Thoracic aorta (tissue), 2 donors: ENCODE results near the gene LRP1B. TPM values are rescaled to one million over a fixed set of nuclear protein-coding genes. Genes with fewer than 3 reads are reported as not detected.
"Not testable (repeated sequence)": the region's sequence is repeated elsewhere in the genome, so short reads cannot be mapped to it uniquely, and the experiment has no call there.

ENCODE experiments used
- ATAC-seq: fragments of 150-250 bp; one replicate; pipeline ENCODE4 v1.8.0; 2017; ENCODE audit warnings: low read depth; ENCODE audit not compliant: insufficient number of reproducible peaks, low FRiP score
- DNase-seq: peaks from one replicate; pipeline ENCODE4 v3.0.0-alpha.2; 2020; ENCODE audit warnings: low spot score
- H3K27ac ChIP-seq, 2 donors: fragments of 200-600 bp; sonication (generic); 1 replicate in 1 of 2; 2 replicates in 1 of 2; pipeline ENCODE4 v1.5.1; 2016; ENCODE audit warnings: mild to moderate bottlenecking in 2 of 2, moderate library complexity in 2 of 2
- H3K27me3 ChIP-seq: fragments of 200-600 bp; sonication (generic); replicated peaks from 2 replicates; pipeline ENCODE4 v1.6.0; 2016; ENCODE audit warnings: mild to moderate bottlenecking; ENCODE audit not compliant: insufficient read depth
- H3K36me3 ChIP-seq: fragments of 200-600 bp; sonication (generic); one replicate; pipeline ENCODE4 v1.5.1; 2016
- H3K4me1 ChIP-seq, 2 donors: fragments of 200-600 bp; sonication (generic); 1 replicate in 1 of 2; 2 replicates in 1 of 2; pipeline versions ENCODE4 v1.5.1 to v1.6.0; 2016; ENCODE audit warnings: low read depth in 2 of 2, mild to moderate bottlenecking in 1 of 2; ENCODE audit not compliant: control insufficient read depth in 1 of 2
- H3K4me3 ChIP-seq: fragments of 200-600 bp; sonication (generic); 2 replicates; pipeline ENCODE4 v1.5.1; 2016; ENCODE audit warnings: mild to moderate bottlenecking
- H3K9me3 ChIP-seq: fragments of 200-600 bp; sonication (generic); 2 replicates; pipeline ENCODE4 v1.5.1; 2016
- total RNA-seq, 2 donors: library from RNA; depleted of rRNA; stranded (reverse); fragments of >200 nt; gene quantifications; one replicate each; pipeline versions ENCODE4 v1.1.0 to v1.2.3, GENCODE V29; 2016
- TF ChIP-seq, protein P1 (sequence below): fragments of 200-600 bp; sonication (generic); IDR thresholded peaks from one replicate; pipeline ENCODE4 v1.5.1; 2019; ENCODE audit warnings: antibody characterized with exemption

LRP1B gene
- total RNA-seq, 2 donors from 2014 or later = 0.27 to 0.28 TPM

DNA sequence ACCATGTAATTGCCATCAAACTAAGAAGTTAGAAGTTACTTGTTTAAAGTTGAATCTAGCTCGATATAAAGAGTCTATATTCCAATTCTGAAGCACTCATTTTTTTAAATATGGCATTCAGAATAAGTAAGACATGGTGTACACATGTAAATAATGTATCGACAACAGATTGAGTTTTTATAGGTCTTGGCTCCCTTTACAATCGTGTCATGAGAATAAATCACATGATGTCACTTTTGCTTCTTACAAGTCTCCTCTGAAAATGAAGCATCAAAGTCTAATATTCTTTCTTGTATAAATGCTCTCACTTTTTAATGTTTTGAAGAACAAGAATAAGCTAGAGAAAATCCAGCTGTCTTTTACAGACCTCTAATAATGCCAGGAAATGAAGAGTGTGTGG, 33.1 kb downstream of the LRP1B start:
- H3K27me3 ChIP-seq = no peaks in the 10 kb centered on the region
- TF ChIP-seq, protein P1, sequence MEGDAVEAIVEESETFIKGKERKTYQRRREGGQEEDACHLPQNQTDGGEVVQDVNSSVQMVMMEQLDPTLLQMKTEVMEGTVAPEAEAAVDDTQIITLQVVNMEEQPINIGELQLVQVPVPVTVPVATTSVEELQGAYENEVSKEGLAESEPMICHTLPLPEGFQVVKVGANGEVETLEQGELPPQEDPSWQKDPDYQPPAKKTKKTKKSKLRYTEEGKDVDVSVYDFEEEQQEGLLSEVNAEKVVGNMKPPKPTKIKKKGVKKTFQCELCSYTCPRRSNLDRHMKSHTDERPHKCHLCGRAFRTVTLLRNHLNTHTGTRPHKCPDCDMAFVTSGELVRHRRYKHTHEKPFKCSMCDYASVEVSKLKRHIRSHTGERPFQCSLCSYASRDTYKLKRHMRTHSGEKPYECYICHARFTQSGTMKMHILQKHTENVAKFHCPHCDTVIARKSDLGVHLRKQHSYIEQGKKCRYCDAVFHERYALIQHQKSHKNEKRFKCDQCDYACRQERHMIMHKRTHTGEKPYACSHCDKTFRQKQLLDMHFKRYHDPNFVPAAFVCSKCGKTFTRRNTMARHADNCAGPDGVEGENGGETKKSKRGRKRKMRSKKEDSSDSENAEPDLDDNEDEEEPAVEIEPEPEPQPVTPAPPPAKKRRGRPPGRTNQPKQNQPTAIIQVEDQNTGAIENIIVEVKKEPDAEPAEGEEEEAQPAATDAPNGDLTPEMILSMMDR = no peak
- no peaks in the 10 kb centered on the region for H3K9me3 ChIP-seq
- no peaks in the 10 kb centered on the region for H3K36me3 ChIP-seq
- no peak overlapping the region for H3K27ac ChIP-seq
- H3K4me1 ChIP-seq = no peaks in the 10 kb centered on the region
- no peak for DNase-seq
- no peak overlapping the region for H3K4me3 ChIP-seq
- ATAC-seq = no peak

DNA sequence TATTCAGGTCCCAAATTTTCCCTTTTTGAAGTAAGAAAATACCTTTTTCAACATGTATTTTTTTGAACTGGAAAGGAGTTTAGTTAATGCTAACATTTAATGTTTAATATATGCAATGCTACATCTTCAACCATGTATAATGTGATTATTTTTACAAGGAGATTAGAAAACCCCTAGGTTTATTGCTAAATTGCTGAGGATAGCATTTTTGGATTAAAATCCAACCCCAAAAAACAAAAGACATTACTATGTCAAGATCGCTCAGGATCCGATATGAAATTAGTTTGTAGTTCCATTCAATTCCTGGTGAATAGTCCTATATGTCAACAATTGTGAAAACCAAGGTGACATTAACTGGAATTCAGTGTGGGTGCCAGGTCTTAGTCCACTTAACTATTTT, 35.2 kb downstream of the LRP1B start:
- Histone ChIP-seq H3K27ac (no peak overlapping the region), H3K36me3 (no peaks in the 10 kb centered on the region), H3K4me1 (no peaks in the 10 kb centered on the region), H3K9me3 (no peaks in the 10 kb centered on the region), H3K4me3 (no peak overlapping the region), H3K27me3 (no peaks in the 10 kb centered on the region)
- ATAC-seq (no peak), DNase-seq (no peak)
- TF ChIP-seq, protein P1 = no peak

DNA sequence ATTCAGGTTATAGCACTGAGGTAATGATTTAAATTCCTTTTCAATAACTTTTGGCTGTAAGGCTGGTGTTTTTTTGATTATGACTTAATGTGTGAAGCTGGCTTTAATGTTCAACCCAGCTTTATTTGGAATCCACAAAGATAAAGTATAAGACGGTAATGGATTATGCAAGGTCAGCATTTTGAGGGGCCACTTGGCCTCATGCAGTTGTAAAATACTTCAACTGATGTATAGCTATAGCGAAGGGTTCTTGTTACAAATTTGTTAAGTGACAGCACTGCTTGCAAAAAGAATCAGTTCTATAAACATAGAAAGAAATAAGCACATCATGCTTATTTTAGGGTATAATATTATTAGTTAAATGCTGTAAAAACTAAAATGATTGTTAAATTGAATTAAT, 36.6 kb downstream of the LRP1B start:
- H3K4me1 ChIP-seq = no peaks in the 10 kb centered on the region
- H3K27ac ChIP-seq = no peak overlapping the region
- TF ChIP-seq, protein P1 = no peak
- H3K27me3 ChIP-seq = no peaks in the 10 kb centered on the region
- no peak overlapping the region for H3K4me3 ChIP-seq
- no peaks in the 10 kb centered on the region for H3K9me3 ChIP-seq
- H3K36me3 ChIP-seq = no peaks in the 10 kb centered on the region
- no peak for DNase-seq
- ATAC-seq = no peak

DNA sequence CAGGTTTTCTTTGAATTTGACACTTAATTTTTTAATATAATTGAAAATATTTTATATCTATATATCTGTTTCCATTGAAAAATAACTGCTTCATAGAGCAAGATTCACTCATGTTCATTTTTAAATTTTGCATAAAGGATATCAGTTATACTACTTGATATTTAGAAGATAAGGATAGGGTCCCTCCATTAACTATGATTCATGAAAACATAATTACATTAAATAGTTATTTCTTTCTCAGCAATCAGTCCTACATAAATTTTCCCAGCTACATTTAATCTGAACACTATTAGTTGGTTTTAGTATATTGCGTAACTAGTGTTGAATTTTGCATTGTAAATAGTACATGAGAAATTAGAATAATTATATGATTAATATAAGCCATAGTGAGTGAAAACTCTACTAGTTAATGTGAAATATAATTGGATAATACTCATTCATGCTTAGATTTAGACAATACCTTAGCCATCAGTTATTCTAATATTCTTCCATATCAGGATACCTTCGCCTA, 42.7 kb downstream of the LRP1B start:
- ATAC-seq (no peak), DNase-seq (no peak)
- Histone ChIP-seq H3K27me3 (no peaks in the 10 kb centered on the region), H3K27ac (no peak overlapping the region), H3K36me3 (no peaks in the 10 kb centered on the region), H3K4me1 (no peaks in the 10 kb centered on the region), H3K4me3 (no peak overlapping the region), H3K9me3 (no peaks in the 10 kb centered on the region)
- TF ChIP-seq, protein P1 = no peak

DNA sequence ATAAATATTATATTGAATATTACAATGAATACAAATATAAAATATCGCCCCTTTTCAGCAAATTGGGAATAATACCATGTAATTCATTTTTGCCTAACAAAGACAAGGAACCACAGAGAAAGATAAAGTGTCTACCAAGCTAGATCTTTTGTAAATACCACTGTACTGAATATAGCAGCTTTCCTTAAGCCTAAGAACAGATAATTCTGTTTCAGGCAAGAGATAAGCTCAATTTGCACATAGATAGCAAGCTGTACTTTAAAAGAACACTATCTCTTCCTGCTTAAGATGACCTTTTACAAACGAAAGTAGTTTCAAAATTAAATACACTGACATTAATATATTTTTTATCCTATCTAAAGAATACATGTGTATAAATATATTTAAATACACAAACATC, 43.2 kb downstream of the LRP1B start:
- H3K4me3 ChIP-seq, H3K9me3 ChIP-seq, H3K27ac ChIP-seq, DNase-seq, H3K4me1 ChIP-seq, ATAC-seq, H3K27me3 ChIP-seq, H3K36me3 ChIP-seq: not testable (repeated sequence)

DNA sequence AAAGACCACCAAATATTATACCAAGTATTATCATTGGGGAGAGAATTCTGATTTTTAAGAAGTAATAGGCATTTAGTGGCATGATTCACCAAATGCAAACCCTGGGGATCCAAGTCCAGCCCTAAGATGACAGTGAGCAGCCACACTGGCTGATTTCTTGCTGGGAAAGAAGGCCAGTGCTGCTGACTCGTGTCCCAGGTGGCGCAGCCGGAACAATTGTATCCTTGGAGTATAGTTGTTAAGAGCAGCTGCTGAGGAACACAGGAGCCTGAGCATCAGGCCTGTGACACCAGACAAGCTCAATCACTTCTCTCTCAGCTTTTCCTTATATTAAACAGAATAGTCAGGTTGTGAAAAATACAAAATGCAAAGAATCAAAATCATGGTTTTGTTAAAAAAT, 48.4 kb downstream of the LRP1B start:
- no peaks in the 10 kb centered on the region for H3K9me3 ChIP-seq
- ATAC-seq = no peak
- DNase-seq = no peak
- no peaks in the 10 kb centered on the region for H3K27me3 ChIP-seq
- no peak overlapping the region for H3K4me3 ChIP-seq
- TF ChIP-seq, protein P1 = no peak
- H3K27ac ChIP-seq = no peak overlapping the region
- no peaks in the 10 kb centered on the region for H3K36me3 ChIP-seq
- H3K4me1 ChIP-seq = no peaks in the 10 kb centered on the region
